Activated CD8-positive, alpha-beta T cell treated with anti-CD3 and anti-CD28 coated beads for 36 hours (primary cell): ENCODE data around the gene ADRA1B. TPM values are rescaled to one million over a fixed set of nuclear protein-coding genes. Genes with fewer than 3 reads are reported as not detected.
"Not testable (repeated sequence)": the region's sequence is repeated elsewhere in the genome, so short reads cannot be mapped to it uniquely, and the experiment has no call there.

ENCODE experiments used
- ATAC-seq: fragments of 200-7000 bp; cut with Tn5 transposase; one replicate; pipeline ENCODE4 v1.10.0; 2021; ENCODE audit warnings: mild to moderate bottlenecking, moderate library complexity
- CTCF ChIA-PET: fragments of 350-600 bp; sonication (Branson Sonifier 250); formaldehyde crosslinking; loops from one replicate; lab custom pipeline; 2021; ENCODE audit warnings: antibody characterized with exemption; lab: Charles Lee
- POLR2A ChIA-PET: fragments of 350-600 bp; sonication (Branson Sonifier 250); formaldehyde crosslinking; loops from one replicate; lab custom pipeline; 2021; ENCODE audit warnings: antibody characterized with exemption; lab: Charles Lee
- DNase-seq: peaks from one replicate; pipeline ENCODE4 v3.0.0-alpha.2; 2020
- H3K27ac Mint-ChIP-seq: one replicate; pipeline ENCODE4 v1.8.0; 2021; ENCODE audit warnings: mild to moderate bottlenecking, mixed read lengths
- H3K27me3 Mint-ChIP-seq: one replicate; pipeline ENCODE4 v1.8.0; 2021; ENCODE audit warnings: mixed read lengths
- H3K36me3 Mint-ChIP-seq: one replicate; pipeline ENCODE4 v1.8.0; 2021; ENCODE audit warnings: low read depth, mixed read lengths
- H3K4me1 Mint-ChIP-seq: one replicate; pipeline ENCODE4 v1.8.0; 2021; ENCODE audit warnings: low read depth, mixed read lengths
- H3K4me3 Mint-ChIP-seq: one replicate; pipeline ENCODE4 v1.8.0; 2021; ENCODE audit warnings: mild to moderate bottlenecking, moderate library complexity, mixed read lengths
- H3K9me3 Mint-ChIP-seq: one replicate; pipeline ENCODE4 v1.8.0; 2021; ENCODE audit warnings: mixed read lengths
- intact Hi-C: fragments of 100-400 bp; cut with micrococcal nuclease; formaldehyde crosslinking; loops from one replicate; pipeline ENCODE4 v1.10.0; 2022
- total RNA-seq, 2 experiments: library from RNA; stranded (reverse); gene quantifications; one replicate each; pipeline ENCODE4 v1.2.3, GENCODE V29; 2021
- TF ChIP-seq, protein P1 (sequence below): fragments of 200-600 bp; IDR thresholded peaks from one replicate; pipeline ENCODE4 v1.8.0; 2022; ENCODE audit warnings: antibody characterized with exemption, mild to moderate bottlenecking

Gene ADRA1B
- total RNA-seq, 2 experiments from 2014 or later = not detected

DNA sequence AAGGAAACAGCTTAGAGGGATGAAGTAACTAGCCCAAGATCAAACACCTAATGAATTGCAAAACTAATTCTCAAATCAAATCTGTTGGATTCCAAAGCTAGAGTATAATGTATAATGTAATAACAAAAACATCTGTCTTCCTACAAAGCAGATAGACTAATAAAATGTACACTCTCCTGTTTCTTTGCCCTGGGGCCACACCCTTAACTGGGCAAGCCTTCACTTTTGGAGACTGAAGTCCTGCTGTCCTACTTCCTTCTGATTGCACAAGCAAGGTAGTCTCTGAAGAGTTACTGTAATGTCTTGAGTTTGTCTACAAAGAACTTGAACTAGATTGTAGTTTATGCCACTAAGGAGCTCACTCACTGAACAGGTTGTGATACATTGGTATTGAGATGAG lies 95.2 kb downstream of the ADRA1B start:
- TF ChIP-seq, protein P1, sequence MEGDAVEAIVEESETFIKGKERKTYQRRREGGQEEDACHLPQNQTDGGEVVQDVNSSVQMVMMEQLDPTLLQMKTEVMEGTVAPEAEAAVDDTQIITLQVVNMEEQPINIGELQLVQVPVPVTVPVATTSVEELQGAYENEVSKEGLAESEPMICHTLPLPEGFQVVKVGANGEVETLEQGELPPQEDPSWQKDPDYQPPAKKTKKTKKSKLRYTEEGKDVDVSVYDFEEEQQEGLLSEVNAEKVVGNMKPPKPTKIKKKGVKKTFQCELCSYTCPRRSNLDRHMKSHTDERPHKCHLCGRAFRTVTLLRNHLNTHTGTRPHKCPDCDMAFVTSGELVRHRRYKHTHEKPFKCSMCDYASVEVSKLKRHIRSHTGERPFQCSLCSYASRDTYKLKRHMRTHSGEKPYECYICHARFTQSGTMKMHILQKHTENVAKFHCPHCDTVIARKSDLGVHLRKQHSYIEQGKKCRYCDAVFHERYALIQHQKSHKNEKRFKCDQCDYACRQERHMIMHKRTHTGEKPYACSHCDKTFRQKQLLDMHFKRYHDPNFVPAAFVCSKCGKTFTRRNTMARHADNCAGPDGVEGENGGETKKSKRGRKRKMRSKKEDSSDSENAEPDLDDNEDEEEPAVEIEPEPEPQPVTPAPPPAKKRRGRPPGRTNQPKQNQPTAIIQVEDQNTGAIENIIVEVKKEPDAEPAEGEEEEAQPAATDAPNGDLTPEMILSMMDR = no peak
- ATAC-seq = no peak
- H3K4me3 Mint-ChIP-seq = peak overlapping the region; percentile 21
- intact Hi-C loops = no loop called here
- H3K4me1 Mint-ChIP-seq = peaks cover 23% of the 10 kb centered on the region
- peaks cover 17% of the 10 kb centered on the region for H3K36me3 Mint-ChIP-seq
- no peak for DNase-seq
- H3K27ac Mint-ChIP-seq = no peak overlapping the region
- ChIA-PET CTCF (interaction anchor here (1.9 kb wide), 1 partner anchor 10 kb away, joined by 13 read pairs; no protein-coding TSS in a partner anchor), POLR2A (no interaction called here)
- H3K9me3 Mint-ChIP-seq = no peaks in the 10 kb centered on the region
- H3K27me3 Mint-ChIP-seq = no peaks in the 10 kb centered on the region

DNA sequence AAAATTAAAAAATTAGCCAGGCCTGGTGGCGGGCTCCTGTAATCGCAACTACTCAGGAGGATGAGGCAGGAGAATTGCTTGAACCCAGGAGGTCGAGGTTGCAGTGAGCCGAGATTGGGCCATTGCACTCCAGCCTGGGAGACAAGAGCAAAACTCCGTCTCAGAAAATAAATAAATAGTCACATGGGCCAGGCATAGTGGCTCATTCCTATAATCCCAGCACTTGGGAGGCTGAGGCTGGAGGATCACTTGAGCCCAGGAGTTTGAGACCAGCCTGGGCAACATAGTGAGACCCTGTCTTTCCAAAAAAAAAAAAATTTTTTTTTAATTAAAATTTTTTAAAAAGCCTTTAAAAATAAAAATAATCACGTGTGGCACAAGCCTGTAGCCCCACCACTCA lies 97.9 kb downstream of the ADRA1B start:
- peaks cover 19% of the 10 kb centered on the region for H3K36me3 Mint-ChIP-seq
- intact Hi-C loops, POLR2A ChIA-PET, H3K4me3 Mint-ChIP-seq, H3K27me3 Mint-ChIP-seq, H3K9me3 Mint-ChIP-seq, ATAC-seq, DNase-seq, H3K27ac Mint-ChIP-seq, CTCF ChIA-PET: not testable (repeated sequence)
- peaks cover 24% of the 10 kb centered on the region for H3K4me1 Mint-ChIP-seq

DNA sequence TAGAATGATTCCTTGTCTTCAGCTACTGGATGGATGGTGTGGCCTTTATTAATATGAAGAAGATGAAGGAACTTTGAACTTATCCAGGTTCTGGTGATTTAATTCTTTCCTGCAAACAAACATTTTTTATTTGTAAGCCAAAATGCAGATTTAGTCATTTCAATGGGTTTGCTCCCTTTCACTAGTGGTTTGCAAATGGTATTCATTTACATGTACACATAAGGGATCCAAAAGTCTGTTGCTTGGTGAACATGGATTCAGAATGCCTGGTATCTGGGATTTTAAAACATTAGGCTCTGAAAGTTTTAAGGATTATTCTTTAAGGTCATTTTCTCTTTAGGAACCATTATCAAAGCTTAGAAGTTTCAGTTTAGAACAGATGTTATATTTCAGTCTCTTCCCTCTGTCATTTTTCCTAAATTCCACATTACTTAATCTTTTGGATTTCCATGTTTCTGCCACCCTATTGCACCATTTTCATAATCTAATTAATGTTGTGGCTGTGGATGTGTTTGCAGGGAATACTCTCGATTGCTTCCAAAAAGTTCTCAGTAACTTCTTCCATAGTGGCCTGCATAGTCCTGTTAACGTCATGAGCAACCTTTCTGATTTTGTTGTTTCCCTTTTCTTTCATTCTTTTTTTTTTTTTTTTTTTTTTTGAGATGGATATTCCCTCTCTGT lies 102.8 kb downstream of the ADRA1B start:
- Mint-ChIP-seq H3K9me3 (no peaks in the 10 kb centered on the region), H3K36me3 (peaks cover 16% of the 10 kb centered on the region), H3K27ac (no peak overlapping the region), H3K27me3 (no peaks in the 10 kb centered on the region), H3K4me1 (peaks cover 21% of the 10 kb centered on the region), H3K4me3 (no peak overlapping the region)
- no peak for ATAC-seq
- intact Hi-C loops = no loop called here
- ChIA-PET CTCF (interaction anchor here (2.2 kb wide), 1 partner anchor 10 kb away, joined by 8 read pairs; the partner anchor contains the start of gene TTC1), POLR2A (interaction anchor here (1.0 kb wide), 1 partner anchor 9 kb away, joined by 4 read pairs; the partner anchor contains the start of gene TTC1)
- TF ChIP-seq, protein P1 = no peak
- DNase-seq = no peak

DNA sequence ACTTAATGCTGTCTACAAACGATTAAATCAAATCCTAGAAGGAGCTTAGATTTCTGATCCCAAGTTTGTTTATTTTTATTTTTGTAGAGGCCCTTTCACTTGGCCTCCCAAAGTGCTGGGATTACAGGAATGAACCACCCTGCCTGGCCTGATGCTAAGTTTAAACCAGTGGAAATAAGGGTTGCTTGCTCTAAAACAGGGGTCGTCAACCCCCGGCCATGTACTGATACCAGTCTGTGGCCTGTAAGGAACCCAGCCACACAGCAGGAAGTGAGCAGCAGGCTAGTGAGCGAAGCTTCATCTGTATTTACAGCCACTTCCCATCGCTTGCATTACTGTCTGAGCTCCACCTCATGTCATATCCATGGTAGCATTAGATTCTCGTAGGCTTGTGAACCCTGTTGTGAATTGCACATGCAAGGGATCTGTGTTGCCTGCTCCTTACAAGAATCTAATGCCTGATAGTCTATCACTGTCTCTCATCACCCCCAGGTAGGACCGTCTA lies 104.0 kb downstream of the ADRA1B start:
- ATAC-seq = no peak
- peaks cover 18% of the 10 kb centered on the region for H3K36me3 Mint-ChIP-seq
- H3K27ac Mint-ChIP-seq = peak overlapping the region; percentile 49
- H3K4me3 Mint-ChIP-seq = no peak overlapping the region
- TF ChIP-seq, protein P1 = no peak
- peaks cover 21% of the 10 kb centered on the region for H3K4me1 Mint-ChIP-seq
- intact Hi-C loops = loop anchor here (5.0 to 10.0 kb wide), 2 partner anchors 94 to 327 kb away; partner anchors contain the start of gene PWWP2A
- no peaks in the 10 kb centered on the region for H3K9me3 Mint-ChIP-seq
- ChIA-PET POLR2A (interaction anchor here (0.9 kb wide), 1 partner anchor 12 kb away, joined by 3 read pairs; the partner anchor contains the start of gene TTC1), CTCF (interaction anchor here (1.0 to 2.2 kb wide), 5 partner anchors 11 to 370 kb away, joined by 3 to 8 read pairs (median 3); partner anchors contain the start of gene TTC1)
- no peak for DNase-seq
- H3K27me3 Mint-ChIP-seq = no peaks in the 10 kb centered on the region

DNA sequence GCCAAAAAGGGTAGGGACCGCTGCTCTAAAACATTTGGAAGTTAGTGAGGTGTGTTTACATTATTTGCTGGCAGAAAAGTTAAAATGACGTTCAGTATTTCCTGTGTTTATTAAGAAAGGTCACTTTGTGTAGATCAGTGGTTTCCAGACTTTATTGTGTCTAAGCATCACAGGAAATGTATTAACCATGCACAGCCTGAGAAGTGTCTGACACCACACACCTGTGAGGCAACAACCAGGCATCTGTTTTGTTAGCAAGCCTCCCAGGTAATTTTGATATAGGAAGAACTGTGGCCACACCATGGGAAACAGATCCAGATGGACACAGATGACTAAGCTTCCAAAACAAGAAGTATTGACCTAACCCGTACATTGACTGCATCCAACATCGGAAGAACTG lies 104.7 kb downstream of the ADRA1B start:
- intact Hi-C loops = loop anchor here (5.0 to 10.0 kb wide), 2 partner anchors 94 to 326 kb away; partner anchors contain the start of gene PWWP2A
- DNase-seq (no peak), ATAC-seq (no peak)
- Mint-ChIP-seq H3K27me3 (no peaks in the 10 kb centered on the region), H3K4me1 (peaks cover 26% of the 10 kb centered on the region), H3K27ac (no peak overlapping the region), H3K36me3 (peaks cover 13% of the 10 kb centered on the region), H3K4me3 (no peak overlapping the region), H3K9me3 (no peaks in the 10 kb centered on the region)
- TF ChIP-seq, protein P1 = no peak
- CTCF ChIA-PET = interaction anchor here (1.0 to 2.1 kb wide), 19 partner anchors 8 to 370 kb away, joined by 3 to 38 read pairs (median 6); partner anchors contain the start of gene TTC1
- POLR2A ChIA-PET = no interaction called here
